Fibroblast of skin of right biceps (primary cell): ENCODE data around the gene DTNA.
A peak's percentile ranks its signal among the peaks of the same experiment; 100 is the strongest.

Experiments
- DNase-seq: peaks from one replicate; pipeline ENCODE4 v3.0.0-alpha.2; 2013

DTNA gene

GRCh38 chr18:34809451-34810072 lies 99.5 kb downstream of the DTNA start:
- peak; percentile 34 for DNase-seq

DNA sequence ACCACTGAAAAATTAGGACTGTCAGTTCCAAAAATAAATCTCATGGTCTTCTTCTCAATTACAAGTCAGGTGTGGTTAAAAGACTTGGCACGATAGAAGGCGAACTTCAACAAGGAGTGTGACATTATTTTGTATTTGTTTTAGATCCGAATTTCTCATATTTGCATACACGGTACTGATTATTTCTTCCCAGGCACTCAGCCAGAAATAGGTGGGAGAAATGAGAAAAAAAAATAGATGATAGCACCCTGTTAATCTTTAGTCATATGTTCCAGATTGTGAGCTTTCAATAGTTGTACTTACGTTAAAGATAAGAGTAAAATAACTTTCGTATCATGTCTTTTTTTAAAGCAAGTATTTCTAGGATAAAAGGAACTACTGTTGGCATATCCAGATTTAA lies 106.1 kb downstream of the DTNA start:
- DNase-seq: no peak

DNA sequence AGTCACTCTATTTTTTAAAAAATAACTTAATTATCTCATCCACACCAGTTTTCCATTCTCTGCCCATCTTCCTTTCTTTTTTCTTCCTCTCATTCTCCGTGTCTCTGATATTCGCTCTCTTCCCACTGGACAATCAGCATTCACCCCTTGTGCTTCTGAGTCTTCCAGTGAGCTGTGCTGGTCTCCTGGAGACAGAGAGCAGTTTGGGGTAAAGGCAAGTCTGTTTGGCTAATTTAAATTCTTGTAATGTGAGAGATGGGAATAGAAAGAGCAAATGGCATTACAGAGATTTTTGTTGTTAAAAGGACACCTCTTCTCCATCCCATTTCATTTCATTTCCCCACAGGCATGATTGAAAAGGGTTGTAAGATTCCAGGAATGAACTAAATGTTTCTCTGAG lies 107.5 kb downstream of the DTNA start:
- DNase-seq: no peak

- DNase-seq: no peak
These were observed 108.0 kb downstream of the DTNA start for GRCh38 chr18:34818064-34818463.

DNA sequence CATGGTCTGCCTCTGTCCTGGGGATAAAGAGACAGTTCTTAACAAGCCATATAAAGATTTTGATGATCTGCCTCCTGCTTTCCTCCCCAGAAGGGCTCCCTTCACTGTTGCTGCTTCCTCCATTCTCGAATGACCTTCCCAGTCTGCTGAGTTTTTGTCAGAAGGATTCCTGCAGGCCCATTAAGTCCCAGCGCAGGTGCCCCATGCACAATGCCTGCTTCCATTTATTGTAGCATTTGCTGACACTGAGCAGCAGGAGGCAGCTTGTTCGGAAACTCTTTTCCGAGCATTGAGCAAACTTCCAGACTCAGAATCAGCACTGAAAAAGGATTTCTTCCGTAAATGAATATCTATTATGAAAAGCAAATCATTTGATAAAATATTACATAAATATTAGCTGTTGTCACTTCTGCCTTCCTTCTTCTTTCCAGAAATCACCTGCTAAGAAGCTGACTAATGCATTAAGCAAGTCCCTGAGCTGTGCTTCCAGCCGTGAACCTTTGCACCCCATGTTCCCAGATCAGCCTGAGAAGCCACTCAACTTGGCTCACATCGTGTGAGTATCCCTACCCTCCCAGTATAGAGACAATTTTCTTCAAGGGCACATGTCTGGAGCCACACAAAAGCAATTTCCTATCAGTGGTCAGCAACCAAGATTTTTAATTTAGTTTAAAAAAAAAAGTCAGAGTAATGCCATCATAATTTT lies 110.4 kb downstream of the DTNA start:
- DNase-seq: no peak

DNA sequence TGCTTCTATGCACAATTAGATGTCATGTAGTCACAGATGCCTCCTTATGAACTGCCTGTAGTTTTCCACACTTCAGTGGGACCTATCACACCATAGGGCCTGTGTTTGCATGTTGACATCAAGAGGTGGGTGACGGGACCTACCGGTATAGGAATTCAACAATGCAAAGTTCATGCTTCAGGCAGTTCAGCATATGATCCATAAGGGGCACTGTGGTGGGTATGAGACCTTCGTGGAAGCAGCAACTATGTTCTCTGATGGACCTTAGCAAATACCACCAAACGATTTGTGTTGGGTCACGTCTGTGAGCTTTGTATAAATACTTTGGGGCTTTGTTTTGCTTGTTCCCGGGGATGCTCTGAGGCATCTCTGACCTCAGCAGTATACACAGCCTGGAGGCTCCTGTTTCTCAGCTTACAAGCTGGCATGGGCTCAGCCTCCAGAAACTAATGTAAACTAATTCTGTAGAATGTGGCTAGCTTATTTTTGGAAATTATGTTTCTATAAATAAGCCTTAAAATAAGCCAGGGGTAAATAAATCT lies 111.6 kb downstream of the DTNA start:
- no peak for DNase-seq

DNA sequence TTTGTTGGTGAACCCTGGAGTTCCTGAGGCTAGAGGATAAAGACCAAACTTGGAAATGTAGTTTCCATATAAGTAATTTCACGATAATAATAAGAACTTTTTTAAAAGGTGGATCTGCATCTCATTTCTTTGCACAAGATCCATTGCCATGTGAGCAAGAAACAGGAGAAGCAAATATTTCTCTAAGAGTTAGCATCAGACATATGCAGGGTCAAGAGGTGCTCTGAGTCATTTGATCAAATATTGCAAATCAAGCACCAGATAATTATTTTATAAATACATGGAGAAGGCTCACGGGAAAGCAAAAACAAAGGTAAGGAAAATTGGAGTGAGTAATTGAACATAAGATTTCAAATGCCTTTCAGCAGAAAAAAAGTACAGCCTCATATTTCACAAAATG lies 118.0 kb downstream of the DTNA start:
- DNase-seq: no peak

GRCh38 chr18:34834897-34835296 lies 124.8 kb downstream of the DTNA start:
- DNase-seq: peak; percentile 29

GRCh38 chr18:34835466-34835865 lies 125.4 kb downstream of the DTNA start:
- DNase-seq: no peak

GRCh38 chr18:34837769-34838272 lies 127.7 kb downstream of the DTNA start:
- DNase-seq: no peak

DNA sequence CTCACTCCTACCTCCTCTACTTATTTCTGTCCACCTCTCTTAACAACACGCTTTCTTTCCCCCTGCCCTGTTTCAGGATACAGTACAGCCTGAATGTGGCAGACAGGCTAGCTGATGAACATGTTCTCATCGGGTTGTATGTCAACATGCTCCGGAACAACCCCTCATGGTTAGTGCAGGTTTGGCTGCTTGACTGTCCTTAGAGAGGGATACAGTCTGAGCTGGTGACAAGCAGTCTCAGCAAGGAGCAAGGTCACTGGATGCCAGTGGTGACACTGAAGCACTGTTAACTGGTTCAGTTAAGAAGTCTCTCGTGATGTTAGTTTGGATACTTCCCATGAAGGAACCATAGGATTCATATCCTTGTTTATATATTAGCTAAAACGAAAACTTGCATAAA lies 128.6 kb downstream of the DTNA start:
- DNase-seq: no peak

- DNase-seq: no peak
These were observed 130.2 kb downstream of the DTNA start for GRCh38 chr18:34840256-34840826.

DNA sequence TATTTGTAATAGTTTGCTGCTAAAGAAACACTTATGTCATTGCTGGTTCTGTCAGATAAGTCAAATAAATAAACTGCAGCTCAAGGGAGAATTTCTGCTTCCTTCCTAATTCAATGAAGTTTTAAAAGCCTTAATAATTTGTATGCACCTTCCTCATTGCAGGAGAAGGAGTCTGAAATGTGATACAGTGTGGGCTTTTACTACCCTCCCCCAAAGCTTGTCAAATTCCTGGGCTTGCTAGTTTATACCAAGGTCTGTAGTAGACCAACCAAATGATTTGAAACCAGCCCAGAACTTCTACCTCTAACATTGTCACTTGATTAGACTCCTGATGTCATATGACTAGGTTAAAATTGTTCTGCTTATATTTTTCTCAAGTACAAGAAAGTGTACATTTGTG lies 131.8 kb downstream of the DTNA start:
- DNase-seq: no peak

DNA sequence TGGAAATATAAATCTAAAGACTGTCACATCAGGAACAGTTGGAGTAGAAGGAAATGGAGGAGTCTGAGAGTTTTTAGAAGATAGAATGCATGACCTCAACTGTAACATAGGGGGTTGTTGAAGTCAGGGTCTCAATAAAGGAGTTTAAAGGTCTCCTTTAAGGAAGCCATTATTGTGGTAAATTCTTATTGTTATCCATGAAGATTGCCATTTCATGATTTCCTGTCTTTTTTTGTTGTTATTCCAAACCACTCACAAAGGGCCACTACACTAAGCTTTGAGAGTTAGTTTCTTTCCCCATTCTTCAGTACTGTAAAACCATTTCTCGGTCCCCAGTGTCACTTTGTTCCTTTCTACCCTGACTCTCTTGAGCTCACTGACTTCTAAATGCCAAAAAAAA lies 134.0 kb downstream of the DTNA start:
- no peak for DNase-seq

DNA sequence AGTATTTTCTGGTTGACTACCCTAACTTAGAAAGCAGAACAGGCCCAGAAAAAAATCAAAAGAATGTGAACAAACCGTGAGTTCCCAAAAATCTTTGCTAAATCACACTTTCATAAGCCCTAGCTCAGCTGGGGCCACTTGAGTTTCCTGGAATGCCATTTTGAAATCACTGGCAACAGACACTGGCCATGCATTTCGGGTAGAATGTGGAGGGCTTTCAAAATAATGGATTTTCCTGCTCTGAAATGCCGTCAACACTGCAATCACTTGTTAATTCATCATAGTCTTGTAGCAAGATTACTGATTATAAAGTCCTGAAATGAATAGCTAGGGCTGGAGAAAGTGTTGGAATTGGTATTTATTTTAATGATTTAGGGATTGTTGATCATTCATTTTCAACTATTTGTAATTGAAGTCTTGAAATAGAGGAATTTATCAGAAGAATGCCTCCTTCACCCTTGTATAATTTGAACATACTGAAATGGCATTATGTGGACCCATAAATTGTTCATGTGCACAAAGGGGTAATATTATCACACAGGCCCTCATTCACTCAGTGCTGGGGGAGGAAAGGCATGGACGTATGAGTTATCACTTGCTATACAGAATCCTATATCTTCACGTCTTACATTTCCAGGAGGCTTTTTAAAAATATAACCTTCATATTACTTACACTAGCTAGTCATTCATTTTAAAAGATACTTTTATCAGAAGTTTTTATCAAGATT lies 134.8 kb downstream of the DTNA start:
- no peak for DNase-seq

DNA sequence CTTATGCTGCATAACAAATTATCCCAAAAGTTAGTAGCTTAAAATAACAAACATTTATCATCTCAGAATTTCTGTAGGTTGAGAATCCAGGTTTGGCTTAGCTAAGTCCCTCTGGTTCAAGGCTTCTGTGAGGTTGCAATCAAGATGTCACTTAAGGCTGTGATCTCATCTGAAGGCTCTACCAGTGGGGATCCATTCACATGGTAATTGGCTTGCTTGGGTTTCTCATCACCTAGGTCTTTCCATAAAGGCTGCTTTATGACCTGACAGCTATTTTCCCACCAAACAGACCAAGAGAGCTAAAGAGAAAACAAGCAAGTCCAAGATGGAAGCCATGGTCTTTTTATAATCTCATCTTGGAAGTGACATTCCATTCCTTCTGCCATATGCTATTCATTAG lies 137.3 kb downstream of the DTNA start:
- DNase-seq: no peak

- no peak for DNase-seq
These were observed 138.1 kb downstream of the DTNA start for GRCh38 chr18:34848156-34848555.

GRCh38 chr18:34848695-34849094 lies 138.6 kb downstream of the DTNA start:
- peak; percentile 4 for DNase-seq

DNA sequence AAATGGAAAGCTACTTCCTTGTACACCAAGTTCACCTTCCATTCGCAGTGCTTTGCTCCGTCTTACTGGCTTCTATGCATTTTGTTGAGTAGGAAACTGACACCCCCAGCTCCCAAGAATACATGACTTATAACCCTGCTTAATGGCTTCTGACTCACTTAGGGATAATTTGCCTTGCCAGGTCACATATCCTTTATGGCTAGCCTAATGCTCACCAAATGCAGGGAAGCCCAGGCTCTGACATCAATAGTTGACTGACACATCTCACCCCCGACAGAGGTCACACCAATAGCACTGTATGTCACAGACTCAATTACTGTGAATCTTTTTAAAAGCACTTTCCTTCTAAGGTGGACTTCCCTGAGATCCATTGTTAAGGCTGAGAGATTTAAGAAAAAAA lies 147.2 kb downstream of the DTNA start:
- peak; percentile 18 for DNase-seq

GRCh38 chr18:34858188-34858587 lies 148.1 kb downstream of the DTNA start:
- DNase-seq: no peak

DNA sequence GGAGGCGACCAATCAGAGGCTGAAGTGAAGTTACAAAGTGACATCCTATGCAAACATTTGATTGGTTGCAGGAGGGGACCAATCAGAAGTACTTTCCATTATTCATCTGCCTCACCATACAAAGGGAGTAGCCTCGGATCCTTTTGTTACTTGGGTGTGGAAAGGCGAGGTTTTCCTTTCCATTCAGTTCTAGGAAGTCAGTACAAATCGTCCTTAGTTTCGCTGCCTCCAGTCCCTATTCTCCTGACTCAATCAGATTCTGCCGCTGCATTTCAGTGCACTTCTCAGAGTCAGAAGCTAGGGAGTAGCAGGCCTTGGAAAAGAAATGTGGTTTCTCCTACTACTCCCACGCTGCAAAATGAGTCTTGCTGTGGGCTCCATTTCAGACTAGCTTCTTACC lies 149.4 kb downstream of the DTNA start:
- DNase-seq: no peak

GRCh38 chr18:34862561-34862960 lies 152.5 kb downstream of the DTNA start:
- no peak for DNase-seq

- no peak for DNase-seq
These were observed 153.6 kb downstream of the DTNA start for GRCh38 chr18:34863702-34864101.
